Measurements from ENCODE around the gene E2F4. TPM values are rescaled to one million over a fixed set of nuclear protein-coding genes. Genes with fewer than 3 reads are reported as not detected.

The E2F4 gene
- total RNA-seq, 1 experiment from 2014 or later: 96.0 TPM

DNA sequence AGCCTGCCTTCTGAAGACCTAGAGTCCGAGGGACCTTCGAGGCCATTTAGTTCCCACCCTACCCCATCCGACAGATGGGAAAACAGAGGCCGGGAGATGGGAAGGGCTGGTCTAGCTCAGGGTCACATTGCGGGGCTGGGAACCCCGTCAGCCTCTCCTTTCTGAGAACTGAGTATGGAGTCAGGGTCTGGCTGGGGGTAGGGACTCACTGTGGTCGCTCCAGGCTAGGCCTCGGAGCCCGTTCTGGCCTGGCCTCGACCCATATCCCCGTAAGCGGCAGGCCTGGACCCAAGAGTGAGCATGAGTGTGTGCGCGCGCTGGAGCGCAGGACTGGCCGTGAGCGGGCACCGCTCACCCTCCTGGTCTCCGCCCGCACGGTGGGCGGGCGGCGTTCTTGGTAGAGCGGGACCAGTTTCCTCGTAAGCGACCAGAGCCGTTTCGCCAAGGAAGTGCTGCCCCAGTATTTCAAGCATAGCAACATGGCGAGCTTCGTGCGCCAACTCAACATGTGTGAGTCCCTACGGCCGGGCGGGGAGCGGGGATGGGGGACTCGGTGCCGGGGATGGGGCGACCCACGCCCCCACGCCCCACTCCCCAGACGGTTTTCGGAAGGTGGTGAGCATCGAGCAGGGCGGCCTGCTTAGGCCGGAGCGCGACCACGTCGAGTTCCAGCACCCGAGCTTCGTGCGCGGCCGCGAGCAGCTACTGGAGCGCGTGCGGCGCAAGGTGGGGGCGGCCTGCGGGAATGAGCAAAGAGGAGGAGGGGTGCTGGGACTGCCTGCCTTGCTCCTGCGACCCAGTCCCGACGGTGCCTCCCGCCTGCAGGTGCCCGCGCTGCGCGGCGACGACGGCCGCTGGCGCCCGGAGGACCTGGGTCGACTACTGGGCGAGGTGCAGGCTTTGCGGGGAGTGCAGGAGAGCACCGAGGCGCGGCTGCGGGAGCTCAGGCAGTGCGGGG, 26.6 kb upstream of the E2F4 start:
- no peak for DNase-seq (ENCODE audit: low spot score)
- BruUV-seq (replicated peaks): no TSS peak
- ChIA-PET CTCF (no interaction called here), POLR2A (ENCODE audit: low non-redundant PET) (no interaction called here)
- no peak for TF ChIP-seq EZH2 (IDR thresholded peaks at IDR 0.05; ENCODE audit: borderline replicate concordance, low read depth, low read length, poor library complexity, severe bottlenecking)
- TF ChIP-seq, protein P1, sequence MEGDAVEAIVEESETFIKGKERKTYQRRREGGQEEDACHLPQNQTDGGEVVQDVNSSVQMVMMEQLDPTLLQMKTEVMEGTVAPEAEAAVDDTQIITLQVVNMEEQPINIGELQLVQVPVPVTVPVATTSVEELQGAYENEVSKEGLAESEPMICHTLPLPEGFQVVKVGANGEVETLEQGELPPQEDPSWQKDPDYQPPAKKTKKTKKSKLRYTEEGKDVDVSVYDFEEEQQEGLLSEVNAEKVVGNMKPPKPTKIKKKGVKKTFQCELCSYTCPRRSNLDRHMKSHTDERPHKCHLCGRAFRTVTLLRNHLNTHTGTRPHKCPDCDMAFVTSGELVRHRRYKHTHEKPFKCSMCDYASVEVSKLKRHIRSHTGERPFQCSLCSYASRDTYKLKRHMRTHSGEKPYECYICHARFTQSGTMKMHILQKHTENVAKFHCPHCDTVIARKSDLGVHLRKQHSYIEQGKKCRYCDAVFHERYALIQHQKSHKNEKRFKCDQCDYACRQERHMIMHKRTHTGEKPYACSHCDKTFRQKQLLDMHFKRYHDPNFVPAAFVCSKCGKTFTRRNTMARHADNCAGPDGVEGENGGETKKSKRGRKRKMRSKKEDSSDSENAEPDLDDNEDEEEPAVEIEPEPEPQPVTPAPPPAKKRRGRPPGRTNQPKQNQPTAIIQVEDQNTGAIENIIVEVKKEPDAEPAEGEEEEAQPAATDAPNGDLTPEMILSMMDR (conservative IDR thresholded peaks at IDR 0.05; ENCODE audit: low read depth, low read length): no peak
- Histone ChIP-seq H3K9me3 (ENCODE audit: low read depth, low read length, poor library complexity, severe bottlenecking) (no peaks in the 10 kb centered on the region), H3K4me3 (ENCODE audit: low read depth, low read length, poor library complexity, severe bottlenecking) (no peak overlapping the region), H3K27me3 (replicated peaks; ENCODE audit: insufficient read depth, low read depth, low read length, poor library complexity) (no peaks in the 10 kb centered on the region), H3K27ac (ENCODE audit: low read depth, low read length, poor library complexity, severe bottlenecking) (no peak overlapping the region), H3K36me3 (ENCODE audit: insufficient read depth, low read length, poor library complexity, severe bottlenecking) (no peaks in the 10 kb centered on the region), H3K4me1 (ENCODE audit: insufficient read depth, low read length, poor library complexity, severe bottlenecking) (peaks cover 8% of the 10 kb centered on the region)
- intact Hi-C loops (cut with micrococcal nuclease; ENCODE audit: unreplicated experiment): no loop called here

GRCh38 chr16:67166110-67166547, 25.8 kb upstream of the E2F4 start:
- no peaks in the 10 kb centered on the region for H3K9me3 ChIP-seq (ENCODE audit: low read depth, low read length, poor library complexity, severe bottlenecking)
- TF ChIP-seq EZH2 (IDR thresholded peaks at IDR 0.05; ENCODE audit: borderline replicate concordance, low read depth, low read length, poor library complexity, severe bottlenecking): no peak
- TF ChIP-seq, protein P1 (conservative IDR thresholded peaks at IDR 0.05; ENCODE audit: low read depth, low read length): no peak
- H3K36me3 ChIP-seq (ENCODE audit: insufficient read depth, low read length, poor library complexity, severe bottlenecking): no peaks in the 10 kb centered on the region
- no peak overlapping the region for H3K4me3 ChIP-seq (ENCODE audit: low read depth, low read length, poor library complexity, severe bottlenecking)
- DNase-seq (ENCODE audit: low spot score): no peak
- H3K27me3 ChIP-seq (replicated peaks; ENCODE audit: insufficient read depth, low read depth, low read length, poor library complexity): no peaks in the 10 kb centered on the region
- POLR2A ChIA-PET (ENCODE audit: low non-redundant PET): no interaction called here
- intact Hi-C loops (cut with micrococcal nuclease; ENCODE audit: unreplicated experiment): no loop called here
- H3K27ac ChIP-seq (ENCODE audit: low read depth, low read length, poor library complexity, severe bottlenecking): no peak overlapping the region
- CTCF ChIA-PET: no interaction called here
- H3K4me1 ChIP-seq (ENCODE audit: insufficient read depth, low read length, poor library complexity, severe bottlenecking): peaks cover 13% of the 10 kb centered on the region
- no TSS peak for BruUV-seq (replicated peaks)

GRCh38 chr16:67166598-67167168, 25.3 kb upstream of the E2F4 start:
- intact Hi-C loops (cut with micrococcal nuclease; ENCODE audit: unreplicated experiment): no loop called here
- DNase-seq (ENCODE audit: low spot score): no peak
- H3K4me3 ChIP-seq (ENCODE audit: low read depth, low read length, poor library complexity, severe bottlenecking): no peak overlapping the region
- no peaks in the 10 kb centered on the region for H3K9me3 ChIP-seq (ENCODE audit: low read depth, low read length, poor library complexity, severe bottlenecking)
- TF ChIP-seq, protein P1 (conservative IDR thresholded peaks at IDR 0.05; ENCODE audit: low read depth, low read length): no peak
- no peak for TF ChIP-seq EZH2 (IDR thresholded peaks at IDR 0.05; ENCODE audit: borderline replicate concordance, low read depth, low read length, poor library complexity, severe bottlenecking)
- no peaks in the 10 kb centered on the region for H3K36me3 ChIP-seq (ENCODE audit: insufficient read depth, low read length, poor library complexity, severe bottlenecking)
- peaks cover 14% of the 10 kb centered on the region for H3K4me1 ChIP-seq (ENCODE audit: insufficient read depth, low read length, poor library complexity, severe bottlenecking)
- H3K27ac ChIP-seq (ENCODE audit: low read depth, low read length, poor library complexity, severe bottlenecking): no peak overlapping the region
- no peaks in the 10 kb centered on the region for H3K27me3 ChIP-seq (replicated peaks; ENCODE audit: insufficient read depth, low read depth, low read length, poor library complexity)
- no TSS peak for BruUV-seq (replicated peaks)
- ChIA-PET CTCF (no interaction called here), POLR2A (ENCODE audit: low non-redundant PET) (no interaction called here)

All from A673 (cell line).